ENCODE measurements around the gene LEP.

The LEP gene

DNA sequence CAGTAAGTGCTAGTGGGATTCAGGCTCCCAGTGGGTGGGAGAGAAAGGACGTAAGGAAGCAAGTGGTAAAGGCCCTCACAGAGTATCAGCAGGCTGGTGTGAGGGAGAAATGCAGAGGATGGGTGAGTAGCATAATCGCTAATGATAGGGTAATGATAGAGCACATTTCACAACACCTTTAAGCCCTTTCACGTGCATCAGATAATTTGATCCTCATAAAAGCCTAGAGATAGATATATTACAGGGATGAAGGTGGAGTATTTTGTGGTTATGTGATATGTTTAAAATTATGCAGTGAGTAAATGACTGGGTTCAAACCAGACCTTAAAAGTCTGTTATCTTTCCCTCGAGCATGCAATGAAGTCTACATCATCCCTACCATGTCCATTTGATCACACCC is 10.3 kb downstream of the LEP start:
- Histone ChIP-seq H3K27ac (ENCODE audit: low read depth, low read length) (no peak overlapping the region), H3K9ac (ENCODE audit: low read depth, low read length) (no peak overlapping the region), H3K9me3 (ENCODE audit: control insufficient read depth, insufficient read depth, low read length) (no peaks in the 10 kb centered on the region), H3K4me3 (ENCODE audit: low read depth, low read length) (no peak overlapping the region), H3K4me1 (ENCODE audit: control insufficient read depth, insufficient read depth, low read length) (no peaks in the 10 kb centered on the region), H3K27me3 (ENCODE audit: control insufficient read depth, insufficient read depth, low read length) (no peaks in the 10 kb centered on the region), H3K36me3 (ENCODE audit: control insufficient read depth, insufficient read depth, low read length) (no peaks in the 10 kb centered on the region)

DNA sequence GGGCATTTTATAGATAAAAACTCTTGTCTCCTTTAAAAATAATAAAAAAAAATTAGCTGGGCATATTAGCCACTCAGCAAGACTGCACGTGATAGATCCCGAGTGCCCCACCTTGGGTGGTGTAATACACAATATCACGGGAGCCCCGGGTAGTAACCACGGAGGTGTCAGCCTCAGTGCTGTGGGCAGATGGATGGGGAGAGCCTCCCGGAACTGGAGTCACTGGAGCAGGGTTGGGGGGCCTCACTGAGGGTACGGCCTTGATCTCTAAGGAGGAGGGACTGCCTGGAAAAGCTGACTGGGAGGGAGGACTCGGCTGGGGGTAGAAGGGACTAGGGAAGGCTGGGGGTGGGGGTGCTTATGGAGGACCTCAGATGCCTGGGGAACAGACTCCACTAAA is 12.6 kb downstream of the LEP start:
- Histone ChIP-seq H3K9me3 (ENCODE audit: control insufficient read depth, insufficient read depth, low read length) (no peaks in the 10 kb centered on the region), H3K27me3 (ENCODE audit: control insufficient read depth, insufficient read depth, low read length) (no peaks in the 10 kb centered on the region), H3K36me3 (ENCODE audit: control insufficient read depth, insufficient read depth, low read length) (no peaks in the 10 kb centered on the region), H3K4me1 (ENCODE audit: control insufficient read depth, insufficient read depth, low read length) (no peaks in the 10 kb centered on the region), H3K4me3 (ENCODE audit: low read depth, low read length) (no peak overlapping the region), H3K9ac (ENCODE audit: low read depth, low read length) (no peak overlapping the region), H3K27ac (ENCODE audit: low read depth, low read length) (no peak overlapping the region)

DNA sequence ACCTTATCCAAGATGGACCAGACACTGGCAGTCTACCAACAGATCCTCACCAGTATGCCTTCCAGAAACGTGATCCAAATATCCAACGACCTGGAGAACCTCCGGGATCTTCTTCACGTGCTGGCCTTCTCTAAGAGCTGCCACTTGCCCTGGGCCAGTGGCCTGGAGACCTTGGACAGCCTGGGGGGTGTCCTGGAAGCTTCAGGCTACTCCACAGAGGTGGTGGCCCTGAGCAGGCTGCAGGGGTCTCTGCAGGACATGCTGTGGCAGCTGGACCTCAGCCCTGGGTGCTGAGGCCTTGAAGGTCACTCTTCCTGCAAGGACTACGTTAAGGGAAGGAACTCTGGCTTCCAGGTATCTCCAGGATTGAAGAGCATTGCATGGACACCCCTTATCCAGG is 13.4 kb downstream of the LEP start:
- peaks cover 6% of the 10 kb centered on the region for H3K4me1 ChIP-seq (ENCODE audit: control insufficient read depth, insufficient read depth, low read length)
- no peaks in the 10 kb centered on the region for H3K9me3 ChIP-seq (ENCODE audit: control insufficient read depth, insufficient read depth, low read length)
- H3K27me3 ChIP-seq (ENCODE audit: control insufficient read depth, insufficient read depth, low read length), result no peaks in the 10 kb centered on the region
- no peak overlapping the region for H3K27ac ChIP-seq (ENCODE audit: low read depth, low read length)
- H3K4me3 ChIP-seq (ENCODE audit: low read depth, low read length), result no peak overlapping the region
- no peak overlapping the region for H3K9ac ChIP-seq (ENCODE audit: low read depth, low read length)
- H3K36me3 ChIP-seq (ENCODE audit: control insufficient read depth, insufficient read depth, low read length), result no peaks in the 10 kb centered on the region

DNA sequence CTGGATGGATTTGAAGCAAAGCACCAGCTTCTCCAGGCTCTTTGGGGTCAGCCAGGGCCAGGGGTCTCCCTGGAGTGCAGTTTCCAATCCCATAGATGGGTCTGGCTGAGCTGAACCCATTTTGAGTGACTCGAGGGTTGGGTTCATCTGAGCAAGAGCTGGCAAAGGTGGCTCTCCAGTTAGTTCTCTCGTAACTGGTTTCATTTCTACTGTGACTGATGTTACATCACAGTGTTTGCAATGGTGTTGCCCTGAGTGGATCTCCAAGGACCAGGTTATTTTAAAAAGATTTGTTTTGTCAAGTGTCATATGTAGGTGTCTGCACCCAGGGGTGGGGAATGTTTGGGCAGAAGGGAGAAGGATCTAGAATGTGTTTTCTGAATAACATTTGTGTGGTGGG is 14.2 kb downstream of the LEP start:
- Histone ChIP-seq H3K9ac (ENCODE audit: low read depth, low read length) (no peak overlapping the region), H3K27me3 (ENCODE audit: control insufficient read depth, insufficient read depth, low read length) (no peaks in the 10 kb centered on the region)

DNA sequence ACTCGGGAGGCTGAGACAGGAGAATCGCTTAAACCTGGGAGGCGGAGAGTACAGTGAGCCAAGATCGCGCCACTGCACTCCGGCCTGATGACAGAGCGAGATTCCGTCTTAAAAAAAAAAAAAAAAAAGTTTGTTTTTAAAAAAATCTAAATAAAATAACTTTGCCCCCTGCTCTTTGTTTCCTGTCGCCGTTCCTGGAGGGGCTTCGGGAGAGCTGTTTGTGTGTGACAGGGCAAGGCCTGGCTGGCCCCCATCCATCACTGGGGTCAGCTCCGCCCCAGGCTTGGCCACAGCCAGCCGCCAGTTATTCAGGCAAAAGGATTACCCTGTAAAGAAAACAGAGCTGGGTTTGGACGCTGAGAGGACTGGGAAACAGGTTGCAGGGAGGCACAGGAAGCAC is 16.4 kb downstream of the LEP start:
- H3K27me3 ChIP-seq (ENCODE audit: control insufficient read depth, insufficient read depth, low read length), result no peaks in the 10 kb centered on the region

More for the DNA sequence above, 14.2 kb downstream of the LEP start:
- H3K4me3 ChIP-seq (ENCODE audit: low read depth, low read length), result no peak overlapping the region
- peaks cover 14% of the 10 kb centered on the region for H3K4me1 ChIP-seq (ENCODE audit: control insufficient read depth, insufficient read depth, low read length)
- H3K9me3 ChIP-seq (ENCODE audit: control insufficient read depth, insufficient read depth, low read length), result no peaks in the 10 kb centered on the region
- no peaks in the 10 kb centered on the region for H3K36me3 ChIP-seq (ENCODE audit: control insufficient read depth, insufficient read depth, low read length)
- H3K27ac ChIP-seq (ENCODE audit: low read depth, low read length), result no peak overlapping the region

DNA sequence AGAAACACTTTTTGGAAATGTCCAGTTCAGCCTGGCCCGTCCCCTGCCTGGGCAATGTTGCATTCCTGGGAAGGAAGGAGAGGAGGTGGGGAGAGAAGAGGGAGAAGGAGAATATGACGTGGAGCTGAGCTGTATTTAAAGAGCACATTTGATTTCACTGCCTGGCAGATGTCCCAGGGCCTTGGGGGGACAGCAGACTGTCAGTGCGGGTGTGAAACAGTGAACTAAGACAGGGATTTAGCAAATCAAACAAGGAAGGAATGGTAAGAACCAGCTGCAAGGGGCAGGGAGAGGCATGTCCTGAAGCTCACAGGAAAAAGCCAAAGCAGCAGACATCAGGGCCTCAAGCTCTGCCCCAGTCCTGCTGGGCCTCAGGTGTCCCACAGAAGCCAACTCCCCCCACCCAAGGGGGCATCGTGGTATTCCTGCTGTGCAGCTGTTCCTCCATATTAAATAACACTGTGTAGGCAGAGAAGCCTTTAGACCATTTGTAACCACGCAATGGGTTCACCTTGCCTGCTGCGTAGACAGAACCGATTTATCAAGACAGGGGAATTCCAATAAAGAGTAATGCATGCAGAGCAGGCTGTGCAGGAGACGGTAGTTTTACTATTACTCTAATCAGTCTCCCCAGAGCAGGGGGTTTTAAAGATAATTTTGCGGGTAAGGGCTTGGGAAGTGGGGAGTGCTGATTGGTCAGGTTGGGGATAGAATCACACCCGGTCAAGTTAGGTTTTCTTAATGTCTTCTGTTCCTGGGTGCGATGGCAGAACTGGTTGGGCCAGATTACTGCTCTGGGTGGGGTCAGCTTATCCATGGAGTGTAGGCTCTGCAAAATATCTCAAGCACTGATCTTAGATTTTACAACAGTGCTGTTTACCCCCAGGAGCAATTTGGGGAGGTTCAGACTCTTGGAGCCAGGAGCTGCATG is 18.3 kb downstream of the LEP start:
- Histone ChIP-seq H3K36me3 (ENCODE audit: control insufficient read depth, insufficient read depth, low read length) (no peaks in the 10 kb centered on the region), H3K4me3 (ENCODE audit: low read depth, low read length) (no peak overlapping the region), H3K4me1 (ENCODE audit: control insufficient read depth, insufficient read depth, low read length) (peaks cover 17% of the 10 kb centered on the region), H3K27me3 (ENCODE audit: control insufficient read depth, insufficient read depth, low read length) (0 out of 2 replicates have a peak, but pooled peaks cover 3% of the 10 kb centered on the region), H3K9me3 (ENCODE audit: control insufficient read depth, insufficient read depth, low read length) (no peaks in the 10 kb centered on the region), H3K27ac (ENCODE audit: low read depth, low read length) (no peak overlapping the region), H3K9ac (ENCODE audit: low read depth, low read length) (no peak overlapping the region)

More for the DNA sequence above, 16.4 kb downstream of the LEP start:
- no peaks in the 10 kb centered on the region for H3K9me3 ChIP-seq (ENCODE audit: control insufficient read depth, insufficient read depth, low read length)
- no peaks in the 10 kb centered on the region for H3K36me3 ChIP-seq (ENCODE audit: control insufficient read depth, insufficient read depth, low read length)
- no peak overlapping the region for H3K4me3 ChIP-seq (ENCODE audit: low read depth, low read length)
- H3K4me1 ChIP-seq (ENCODE audit: control insufficient read depth, insufficient read depth, low read length), result peaks cover 17% of the 10 kb centered on the region
- no peak overlapping the region for H3K27ac ChIP-seq (ENCODE audit: low read depth, low read length)
- H3K9ac ChIP-seq (ENCODE audit: low read depth, low read length), result no peak overlapping the region

DNA sequence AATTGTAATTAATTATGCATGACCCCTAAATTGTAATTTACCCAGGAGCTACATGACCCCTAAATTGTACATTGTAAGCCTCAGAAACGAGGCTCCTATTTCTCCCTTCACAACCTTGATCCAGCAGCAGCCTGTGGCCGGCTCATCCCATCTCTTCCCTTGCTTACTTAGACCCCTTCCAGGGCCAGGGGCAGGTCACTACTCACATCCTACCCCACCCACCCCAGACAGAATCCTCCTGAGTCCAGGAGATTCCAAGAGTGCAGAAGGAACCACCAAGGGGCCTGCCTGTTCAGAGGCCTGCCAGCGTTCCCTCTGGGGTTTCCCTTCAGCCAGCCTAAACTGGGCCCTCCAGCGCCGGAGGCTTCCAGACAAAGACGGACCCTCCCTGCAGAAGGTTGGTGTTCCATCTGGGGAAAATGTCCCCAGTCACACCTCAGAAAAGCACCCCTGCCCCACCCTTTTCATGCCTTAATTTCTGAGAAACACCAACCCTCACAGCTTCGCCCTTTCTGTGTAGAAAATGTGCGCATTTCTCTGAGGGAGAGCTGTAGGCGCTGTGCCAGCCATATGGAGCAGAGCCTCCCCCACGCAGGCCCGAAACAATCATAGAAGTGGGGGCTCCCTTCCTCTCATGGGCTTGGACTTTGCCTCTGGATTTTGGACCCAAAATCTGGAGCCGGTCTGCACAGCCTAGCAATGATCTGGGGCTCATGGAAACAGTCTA is 19.2 kb downstream of the LEP start:
- 0 out of 2 replicates have a peak, but pooled peaks cover 3% of the 10 kb centered on the region for H3K27me3 ChIP-seq (ENCODE audit: control insufficient read depth, insufficient read depth, low read length)
- no peak overlapping the region for H3K27ac ChIP-seq (ENCODE audit: low read depth, low read length)
- no peak overlapping the region for H3K9ac ChIP-seq (ENCODE audit: low read depth, low read length)
- H3K36me3 ChIP-seq (ENCODE audit: control insufficient read depth, insufficient read depth, low read length), result no peaks in the 10 kb centered on the region
- no peak overlapping the region for H3K4me3 ChIP-seq (ENCODE audit: low read depth, low read length)
- no peaks in the 10 kb centered on the region for H3K9me3 ChIP-seq (ENCODE audit: control insufficient read depth, insufficient read depth, low read length)
- peaks cover 17% of the 10 kb centered on the region for H3K4me1 ChIP-seq (ENCODE audit: control insufficient read depth, insufficient read depth, low read length)

DNA sequence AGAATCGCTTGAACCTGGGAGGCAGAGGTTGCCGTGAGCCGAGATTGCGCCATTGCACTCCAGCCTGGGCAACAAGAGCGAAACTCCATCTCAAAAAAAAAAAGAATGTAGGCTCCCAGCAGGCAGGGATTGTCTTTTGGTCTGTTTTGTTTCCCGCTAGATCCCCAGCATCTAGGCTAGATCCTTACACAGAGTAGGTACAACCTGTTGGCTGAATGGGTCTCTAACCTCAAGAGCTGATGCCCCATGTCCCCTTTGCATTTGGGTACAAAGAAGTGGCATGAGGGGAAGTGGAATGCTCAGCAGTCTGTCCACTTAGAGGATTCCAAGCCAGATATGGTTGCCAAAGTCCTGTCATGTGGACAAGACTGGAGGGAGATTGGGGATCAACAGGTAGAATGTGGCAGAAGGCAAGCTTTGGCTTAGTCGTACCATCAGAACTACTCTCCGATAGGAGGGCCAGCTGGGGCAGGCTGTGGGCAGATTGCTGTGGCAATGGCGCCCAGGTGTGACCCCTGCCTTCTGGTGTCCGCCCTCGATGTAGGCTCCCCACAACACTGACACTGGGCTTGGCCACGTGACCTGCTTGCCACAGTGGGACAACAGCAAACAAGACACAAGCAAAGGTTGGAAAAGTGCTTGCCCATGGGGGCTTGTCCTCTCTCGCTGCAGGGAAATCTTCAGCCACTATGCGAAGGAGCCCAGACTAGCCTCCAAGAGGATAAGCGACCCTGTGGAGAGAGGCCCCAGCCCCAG is 21.4 kb downstream of the LEP start:
- Histone ChIP-seq H3K4me3 (ENCODE audit: low read depth, low read length) (no peak overlapping the region), H3K9ac (ENCODE audit: low read depth, low read length) (no peak overlapping the region), H3K27ac (ENCODE audit: low read depth, low read length) (no peak overlapping the region), H3K4me1 (ENCODE audit: control insufficient read depth, insufficient read depth, low read length) (peaks cover 34% of the 10 kb centered on the region), H3K36me3 (ENCODE audit: control insufficient read depth, insufficient read depth, low read length) (no peaks in the 10 kb centered on the region), H3K27me3 (ENCODE audit: control insufficient read depth, insufficient read depth, low read length) (peaks cover 3% of the 10 kb centered on the region; the same call in 1 of the 2 replicates), H3K9me3 (ENCODE audit: control insufficient read depth, insufficient read depth, low read length) (no peaks in the 10 kb centered on the region)

DNA sequence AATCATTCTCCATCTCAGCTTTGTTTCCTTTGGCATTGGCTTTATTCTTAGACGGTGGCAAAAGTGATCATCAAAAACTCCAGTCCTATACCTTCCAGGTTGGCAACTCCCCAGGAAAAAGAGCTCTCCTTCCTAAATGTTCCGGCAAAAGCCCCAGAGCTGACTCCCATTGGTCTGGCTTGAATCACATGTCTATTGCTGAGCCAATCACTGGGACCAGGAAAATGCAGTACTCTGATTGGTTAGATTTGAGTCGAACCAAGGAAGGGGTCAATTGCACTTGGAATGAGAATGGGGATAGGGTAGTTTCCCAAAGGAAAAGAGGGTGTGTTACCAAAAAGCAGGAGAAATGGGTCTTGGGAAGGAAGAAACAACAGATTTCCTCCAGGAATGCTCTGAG is 22.3 kb downstream of the LEP start:
- Histone ChIP-seq H3K9ac (ENCODE audit: low read depth, low read length) (no peak overlapping the region), H3K4me3 (ENCODE audit: low read depth, low read length) (no peak overlapping the region), H3K27ac (ENCODE audit: low read depth, low read length) (no peak overlapping the region)

DNA sequence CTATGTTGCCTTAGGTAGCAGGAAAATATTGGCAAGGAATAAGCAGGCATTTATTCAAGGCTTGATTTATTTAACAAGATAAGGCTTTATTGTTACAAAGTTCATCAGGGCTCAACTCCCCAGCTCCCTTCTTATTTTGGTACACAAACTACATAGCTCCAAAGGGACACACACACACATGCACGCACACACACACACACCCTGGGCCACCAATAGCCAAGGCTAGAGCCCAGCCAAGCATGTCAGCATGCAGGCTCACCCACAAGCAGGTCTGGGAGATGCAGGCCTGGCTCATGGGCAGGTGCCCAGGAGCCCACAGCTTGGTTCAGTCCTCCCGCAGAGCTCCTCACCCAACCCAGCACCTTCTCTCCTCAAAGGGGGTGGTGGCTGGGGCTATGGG is 23.4 kb downstream of the LEP start:
- Histone ChIP-seq H3K9me3 (ENCODE audit: control insufficient read depth, insufficient read depth, low read length) (no peaks in the 10 kb centered on the region), H3K27me3 (ENCODE audit: control insufficient read depth, insufficient read depth, low read length) (peaks cover 3% of the 10 kb centered on the region; the same call in 1 of the 2 replicates), H3K36me3 (ENCODE audit: control insufficient read depth, insufficient read depth, low read length) (no peaks in the 10 kb centered on the region), H3K4me3 (ENCODE audit: low read depth, low read length) (no peak overlapping the region), H3K27ac (ENCODE audit: low read depth, low read length) (no peak overlapping the region), H3K9ac (ENCODE audit: low read depth, low read length) (no peak overlapping the region), H3K4me1 (ENCODE audit: control insufficient read depth, insufficient read depth, low read length) (peaks cover 33% of the 10 kb centered on the region)

More for the DNA sequence above, 22.3 kb downstream of the LEP start:
- H3K27me3 ChIP-seq (ENCODE audit: control insufficient read depth, insufficient read depth, low read length), result peaks cover 3% of the 10 kb centered on the region; the same call in 1 of the 2 replicates
- peaks cover 39% of the 10 kb centered on the region for H3K4me1 ChIP-seq (ENCODE audit: control insufficient read depth, insufficient read depth, low read length)
- no peaks in the 10 kb centered on the region for H3K36me3 ChIP-seq (ENCODE audit: control insufficient read depth, insufficient read depth, low read length)
- H3K9me3 ChIP-seq (ENCODE audit: control insufficient read depth, insufficient read depth, low read length), result no peaks in the 10 kb centered on the region
